Astrocyte of the spinal cord (primary cell): ENCODE measurements around the gene DYNLT1.

Experiments used
- DNase-seq: peaks from one replicate; pipeline ENCODE4 v3.0.0; 2011; ENCODE audit warnings: low read depth, low spot score
- H3K4me3 ChIP-seq: 2 replicates; pipeline ENCODE4 v1.5.1; 2011; ENCODE audit warnings: low read depth, mild to moderate bottlenecking, low read length, moderate library complexity
- in situ Hi-C: cut with HindIII; loops from 2 replicates; pipeline ENCODE4 v1.10.0; 2017; ENCODE audit warnings: low sequenced_read_pairs
- TF ChIP-seq, protein P1 (sequence below): IDR thresholded peaks from 2 replicates; pipeline ENCODE4 v1.5.1; 2012; ENCODE audit warnings: low read depth, mild to moderate bottlenecking, low read length, inconsistent platforms

The DYNLT1 gene

GRCh38 chr6:158603261-158604047 is 41.1 kb downstream of the DYNLT1 start:
- TF ChIP-seq, protein P1, sequence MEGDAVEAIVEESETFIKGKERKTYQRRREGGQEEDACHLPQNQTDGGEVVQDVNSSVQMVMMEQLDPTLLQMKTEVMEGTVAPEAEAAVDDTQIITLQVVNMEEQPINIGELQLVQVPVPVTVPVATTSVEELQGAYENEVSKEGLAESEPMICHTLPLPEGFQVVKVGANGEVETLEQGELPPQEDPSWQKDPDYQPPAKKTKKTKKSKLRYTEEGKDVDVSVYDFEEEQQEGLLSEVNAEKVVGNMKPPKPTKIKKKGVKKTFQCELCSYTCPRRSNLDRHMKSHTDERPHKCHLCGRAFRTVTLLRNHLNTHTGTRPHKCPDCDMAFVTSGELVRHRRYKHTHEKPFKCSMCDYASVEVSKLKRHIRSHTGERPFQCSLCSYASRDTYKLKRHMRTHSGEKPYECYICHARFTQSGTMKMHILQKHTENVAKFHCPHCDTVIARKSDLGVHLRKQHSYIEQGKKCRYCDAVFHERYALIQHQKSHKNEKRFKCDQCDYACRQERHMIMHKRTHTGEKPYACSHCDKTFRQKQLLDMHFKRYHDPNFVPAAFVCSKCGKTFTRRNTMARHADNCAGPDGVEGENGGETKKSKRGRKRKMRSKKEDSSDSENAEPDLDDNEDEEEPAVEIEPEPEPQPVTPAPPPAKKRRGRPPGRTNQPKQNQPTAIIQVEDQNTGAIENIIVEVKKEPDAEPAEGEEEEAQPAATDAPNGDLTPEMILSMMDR: no peak

DNA sequence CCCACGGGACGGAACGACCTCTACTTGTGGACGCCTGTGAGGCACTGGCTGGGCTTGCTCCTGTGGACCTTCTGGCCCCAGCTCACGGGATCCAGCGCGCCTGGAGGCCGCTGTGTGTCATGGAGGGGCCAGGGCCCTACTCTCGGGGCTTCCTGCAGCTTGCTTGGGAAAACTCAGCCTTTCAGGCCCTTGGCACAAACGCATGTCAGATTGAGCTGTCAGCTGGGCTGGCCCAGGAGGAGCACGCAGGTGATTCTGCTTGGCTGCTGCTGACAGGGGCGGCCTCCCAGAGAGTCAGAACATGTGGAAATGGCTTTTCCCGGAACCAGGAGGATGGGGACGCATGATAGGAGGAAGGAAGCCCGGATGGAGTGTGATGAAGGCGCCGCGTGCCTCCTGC is 44.9 kb downstream of the DYNLT1 start:
- DNase-seq: no peak
- TF ChIP-seq, protein P1: no peak
- in situ Hi-C loops: no loop called here
- no peak overlapping the region for H3K4me3 ChIP-seq

More at GRCh38 chr6:158603261-158604047, 41.1 kb downstream of the DYNLT1 start:
- in situ Hi-C loops: no loop called here
- DNase-seq: no peak
- H3K4me3 ChIP-seq: no peak overlapping the region

DNA sequence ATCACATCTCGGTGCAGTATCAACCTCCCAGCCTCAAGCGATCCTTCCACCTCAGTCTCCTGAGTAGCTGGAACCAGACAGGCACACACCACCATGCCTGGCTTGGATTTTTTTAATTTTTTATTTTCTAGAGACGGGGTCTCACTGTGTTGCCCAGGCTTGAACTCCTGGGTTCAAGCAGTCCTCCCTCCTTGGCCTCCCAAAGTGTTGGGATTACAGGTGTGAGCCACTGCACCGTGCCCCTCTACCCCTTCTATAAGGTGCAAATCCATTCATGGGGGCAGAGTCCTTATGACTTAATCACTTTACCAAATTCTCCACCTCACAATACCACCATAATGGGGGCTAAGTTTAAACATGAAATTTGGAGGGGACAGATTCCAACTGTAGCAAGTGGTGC is 47.0 kb downstream of the DYNLT1 start:
- TF ChIP-seq, protein P1: no peak
- no peak for DNase-seq
- H3K4me3 ChIP-seq: no peak overlapping the region
- in situ Hi-C loops: no loop called here

DNA sequence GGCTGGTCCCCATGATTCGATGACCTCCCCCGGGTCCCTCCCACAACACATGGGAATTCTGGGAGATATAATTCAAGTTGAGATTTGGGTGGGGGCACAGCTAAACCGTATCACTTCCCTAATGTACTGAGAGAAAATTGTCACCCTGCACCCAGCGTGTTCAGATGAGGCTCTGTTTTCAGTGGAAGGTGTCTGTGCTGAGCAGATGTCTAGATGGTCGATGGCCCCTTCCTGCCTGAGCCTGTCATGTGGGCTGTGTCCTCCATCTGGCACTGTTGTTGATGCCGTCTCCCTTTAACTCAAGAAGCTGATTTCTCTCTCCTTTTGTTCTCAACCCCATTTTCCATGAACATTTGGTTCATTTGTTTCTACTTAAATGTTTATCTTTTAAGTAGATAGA is 47.7 kb downstream of the DYNLT1 start:
- in situ Hi-C loops: no loop called here
- H3K4me3 ChIP-seq: no peak overlapping the region
- TF ChIP-seq, protein P1: no peak
- DNase-seq: no peak

DNA sequence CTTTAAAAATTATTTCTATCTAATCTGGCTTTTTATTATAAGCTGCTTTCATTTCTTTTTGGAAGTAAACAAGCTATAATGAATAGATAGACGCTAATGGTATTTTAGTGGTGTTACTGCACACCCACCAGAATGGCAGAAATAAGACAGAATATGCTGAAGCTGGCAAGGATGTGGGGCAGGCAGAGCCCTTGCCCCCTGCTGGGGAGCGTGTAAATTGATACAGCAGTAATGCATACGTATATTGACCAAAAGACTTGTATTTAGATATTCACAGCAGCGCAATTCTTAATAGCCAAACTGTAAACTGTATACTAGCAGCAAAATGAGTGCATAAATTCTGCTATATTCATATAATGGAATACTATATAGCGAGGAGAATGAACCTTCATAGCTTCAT is 49.3 kb downstream of the DYNLT1 start:
- in situ Hi-C loops: no loop called here
- no peak for DNase-seq
- H3K4me3 ChIP-seq: no peak overlapping the region
- TF ChIP-seq, protein P1: peak; percentile 20

- no peak for DNase-seq
- in situ Hi-C loops: no loop called here
- H3K4me3 ChIP-seq: no peak overlapping the region
- TF ChIP-seq, protein P1: no peak
Observed at GRCh38 chr6:158593670-158594069, 50.9 kb downstream of the DYNLT1 start.

- TF ChIP-seq, protein P1: no peak
- DNase-seq: no peak
- H3K4me3 ChIP-seq: no peak overlapping the region
- in situ Hi-C loops: no loop called here
Observed at GRCh38 chr6:158591810-158592209, 52.7 kb downstream of the DYNLT1 start.
